ENCODE data around the gene SRCAP. TPM values are rescaled to one million over a fixed set of nuclear protein-coding genes. Genes with fewer than 3 reads are reported as not detected.

Gene SRCAP
- total and polyA plus RNA-seq, 2 of the 8 experiments (the other 6 are each of a cell fraction or from before 2014, with no cell fraction given) = 5.5 to 54.3 TPM

- TF ChIP-seq KDM5A (IDR thresholded peaks at IDR 0.05; ENCODE audit: low read length) (no peak), CREB1 (IDR thresholded peaks at IDR 0.05) (0 out of 2 replicates have a peak, but pooled peaks have one; percentile 17), RNF2 (IDR thresholded peaks at IDR 0.05; ENCODE audit: borderline replicate concordance, low read depth, low read length, missing control alignments, poor library complexity, severe bottlenecking) (no peak)
These were observed 47.6 kb upstream of the SRCAP start (continued) for GRCh38 chr16:30651124-30652004.

All from H1 (cell line).